Measurements from ENCODE around the gene FAM53A. TPM values are rescaled to one million over a fixed set of nuclear protein-coding genes. Genes with fewer than 3 reads are reported as not detected.
"Not testable (repeated sequence)": the region's sequence is repeated elsewhere in the genome, so short reads cannot be mapped to it uniquely, and the experiment has no call there.

FAM53A gene
- total RNA-seq, 1 donor from 2014 or later = 1.7 TPM

GRCh38 chr4:1608196-1608820 is 75.8 kb downstream of the FAM53A start:
- DNase-seq (peak; percentile 34), ATAC-seq (no peak)
- H3K4me1 ChIP-seq = peaks cover 4% of the 10 kb centered on the region
- no peaks in the 10 kb centered on the region for H3K36me3 ChIP-seq
- intact Hi-C loops (cut with DNase I) = no loop called here
- peaks cover 15% of the 10 kb centered on the region for H3K27me3 ChIP-seq (ENCODE audit: low read depth)
- no peaks in the 10 kb centered on the region for H3K9me3 ChIP-seq
- H3K4me3 ChIP-seq = no peak overlapping the region
- no peak overlapping the region for H3K27ac ChIP-seq
- TF ChIP-seq CTCF (IDR thresholded peaks at IDR 0.05) = no peak

DNA sequence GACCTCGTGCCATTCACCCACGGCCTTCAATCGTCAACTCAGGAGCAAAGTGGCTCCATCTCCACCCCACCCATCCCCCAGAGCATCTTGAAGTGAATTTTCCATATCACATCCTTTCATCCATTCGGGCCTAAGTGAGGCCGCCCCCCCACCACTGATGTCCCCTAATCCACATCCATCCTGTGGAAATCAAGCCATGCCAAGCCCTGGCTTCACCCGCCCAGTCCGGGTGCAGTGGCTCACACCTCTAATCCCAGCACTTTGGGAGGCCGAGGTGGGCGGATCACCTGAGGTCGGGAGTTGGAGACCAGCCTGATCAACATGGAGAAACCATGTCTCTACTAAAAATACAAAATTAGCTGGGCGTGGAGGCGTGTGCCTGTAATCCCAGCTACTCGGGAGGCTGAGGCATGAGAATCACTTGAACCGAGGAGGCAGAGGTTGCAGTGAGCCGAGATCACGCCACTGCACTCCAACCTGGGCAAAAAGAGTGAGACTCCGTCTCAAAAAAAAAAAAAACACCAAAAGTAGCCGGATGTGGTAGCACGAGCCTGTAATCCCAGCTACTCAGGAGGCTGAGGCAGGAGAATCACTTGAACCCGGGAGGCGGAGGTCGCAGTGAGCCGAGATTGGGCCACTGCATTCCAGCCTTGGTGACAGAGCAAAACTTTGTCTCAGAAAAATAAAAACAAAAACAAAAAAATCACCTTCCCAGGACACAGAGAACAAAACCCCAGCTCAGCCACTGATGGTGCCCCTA is 76.5 kb downstream of the FAM53A start:
- H3K4me3 ChIP-seq; H3K4me1 ChIP-seq; intact Hi-C loops (cut with DNase I); ATAC-seq; H3K27ac ChIP-seq; H3K36me3 ChIP-seq; H3K9me3 ChIP-seq: not testable (repeated sequence)
- H3K27me3 ChIP-seq (ENCODE audit: low read depth) = peaks cover 22% of the 10 kb centered on the region
- peak; percentile 21 for DNase-seq

DNA sequence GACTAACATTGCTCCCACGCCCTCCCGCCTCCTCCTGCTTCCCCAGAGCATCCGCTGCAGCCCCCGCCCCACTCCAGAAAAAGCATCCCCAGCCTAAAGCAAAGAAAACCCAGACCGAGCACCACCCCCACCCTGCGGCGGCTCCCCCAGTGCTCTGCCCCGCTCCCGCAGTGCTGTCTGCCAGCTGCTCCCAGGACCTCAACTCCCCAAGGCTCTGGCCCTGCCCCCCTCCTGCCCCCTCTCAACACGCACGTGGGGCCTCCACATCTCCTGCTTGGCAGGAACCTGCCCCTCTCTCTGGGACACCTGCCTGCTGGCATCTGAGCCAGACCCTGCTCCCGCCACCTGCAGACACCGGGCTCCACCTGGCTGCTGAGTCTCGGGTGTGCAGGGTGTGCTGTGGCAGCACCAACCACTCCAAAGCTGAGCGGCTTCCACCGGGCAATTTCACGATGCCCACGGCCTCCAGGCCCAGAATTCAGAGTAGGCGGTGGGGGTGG is 79.4 kb downstream of the FAM53A start:
- TF ChIP-seq CTCF (IDR thresholded peaks at IDR 0.05) = no peak
- ATAC-seq (peak; percentile 20 to 59), DNase-seq (peak; percentile 48)
- intact Hi-C loops (cut with DNase I) = no loop called here
- no peaks in the 10 kb centered on the region for H3K36me3 ChIP-seq
- H3K4me1 ChIP-seq = no peaks in the 10 kb centered on the region
- H3K9me3 ChIP-seq = no peaks in the 10 kb centered on the region
- no peak overlapping the region for H3K4me3 ChIP-seq
- H3K27ac ChIP-seq = no peak overlapping the region
- peaks cover 23% of the 10 kb centered on the region for H3K27me3 ChIP-seq (ENCODE audit: low read depth)

- ATAC-seq = peak in 1 of 2 donors; percentile 23
- DNase-seq = peak; percentile 39
Observed at GRCh38 chr4:1604181-1604705, 79.9 kb downstream of the FAM53A start.

DNA sequence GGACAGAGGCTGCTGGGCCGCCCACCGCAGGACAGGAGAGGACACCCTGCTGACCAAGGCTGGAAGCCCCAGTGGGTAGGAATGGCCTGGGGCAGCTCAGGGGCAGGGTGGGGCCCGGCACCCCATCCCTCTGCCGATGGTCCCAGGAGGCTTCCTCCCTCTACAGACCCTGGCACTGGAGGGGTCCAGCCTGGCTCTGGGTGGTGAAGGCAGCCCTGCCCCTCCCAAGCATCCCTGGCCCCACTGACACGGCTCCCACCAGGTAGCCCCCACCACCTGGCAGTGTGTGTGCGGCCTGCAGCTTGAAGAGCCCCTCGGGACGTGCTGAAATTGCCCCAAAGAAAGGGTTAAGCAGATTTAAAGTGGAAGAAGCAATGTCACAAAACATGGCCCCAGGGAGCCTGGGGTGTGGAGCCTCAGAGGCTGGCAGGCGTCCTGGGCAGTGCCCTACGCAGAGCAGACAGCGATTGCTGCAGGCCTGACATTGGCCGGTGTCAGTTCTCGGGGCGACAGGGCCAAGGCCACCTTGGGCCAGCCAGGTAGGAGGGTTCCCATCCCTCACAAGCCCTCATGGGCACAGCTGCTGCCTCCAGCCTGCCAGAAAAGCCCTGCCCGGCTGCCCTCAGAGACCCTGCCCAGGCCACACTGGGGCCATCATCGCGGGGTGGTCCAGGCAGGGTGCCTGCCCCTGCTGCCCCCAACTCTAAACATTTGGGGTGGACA is 80.5 kb downstream of the FAM53A start:
- no peaks in the 10 kb centered on the region for H3K36me3 ChIP-seq
- ATAC-seq (no peak), DNase-seq (peak; percentile 36)
- no peak for TF ChIP-seq CTCF (IDR thresholded peaks at IDR 0.05)
- H3K27ac ChIP-seq = no peak overlapping the region
- H3K4me3 ChIP-seq = no peak overlapping the region
- no peaks in the 10 kb centered on the region for H3K9me3 ChIP-seq
- H3K27me3 ChIP-seq (ENCODE audit: low read depth) = peaks cover 23% of the 10 kb centered on the region
- intact Hi-C loops (cut with DNase I) = no loop called here
- no peaks in the 10 kb centered on the region for H3K4me1 ChIP-seq

More at GRCh38 chr4:1604181-1604705, 79.9 kb downstream of the FAM53A start:
- no peaks in the 10 kb centered on the region for H3K9me3 ChIP-seq
- H3K4me3 ChIP-seq = no peak overlapping the region
- intact Hi-C loops (cut with DNase I) = no loop called here
- no peaks in the 10 kb centered on the region for H3K4me1 ChIP-seq
- H3K27ac ChIP-seq = no peak overlapping the region
- no peaks in the 10 kb centered on the region for H3K36me3 ChIP-seq
- no peak for TF ChIP-seq CTCF (IDR thresholded peaks at IDR 0.05)
- peaks cover 23% of the 10 kb centered on the region for H3K27me3 ChIP-seq (ENCODE audit: low read depth)

All from lower lobe of right lung (tissue), 2 donors.